Measurements from ENCODE around the gene CELA2A. TPM values are rescaled to one million over a fixed set of nuclear protein-coding genes. Genes with fewer than 3 reads are reported as not detected.

The CELA2A gene
- total and polyA plus RNA-seq, 9 of the 15 experiments (the other 6 are each of a cell fraction or from before 2014, with no cell fraction given) = 0.62 TPM; not detected in 8

DNA sequence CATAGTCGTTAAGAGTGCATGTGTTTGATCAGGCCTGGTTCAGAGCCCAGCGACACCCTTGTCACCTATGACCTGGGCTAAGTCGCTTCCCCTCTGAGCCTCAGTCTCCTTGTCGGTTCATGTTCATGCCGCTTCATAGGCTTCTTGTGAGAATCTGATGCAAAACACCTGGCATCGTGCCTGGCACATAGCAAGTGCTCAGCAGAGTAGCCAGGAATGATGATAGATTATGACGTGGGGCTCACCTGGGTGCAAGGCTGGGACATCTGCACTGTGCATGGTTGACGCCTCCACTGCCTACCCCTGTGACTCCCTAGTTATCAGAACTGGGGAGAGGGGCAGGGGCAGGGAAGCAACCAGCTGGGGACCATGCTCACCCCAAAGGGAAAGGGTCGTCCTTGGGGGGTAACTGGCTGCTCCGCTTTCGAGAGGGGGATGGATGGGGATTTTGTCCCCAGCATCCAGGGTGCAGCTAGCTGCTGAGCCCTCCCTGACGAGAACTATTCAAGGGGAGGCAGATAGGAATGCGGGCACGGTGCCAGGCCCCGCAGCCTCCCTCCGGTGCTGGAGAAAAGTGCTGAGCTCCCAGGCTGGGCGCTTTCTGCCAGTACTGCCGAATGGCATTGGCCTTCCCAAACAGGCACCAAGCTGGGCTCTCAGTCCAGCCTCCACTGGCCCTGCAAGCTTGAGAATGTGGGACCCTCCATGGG is 37.6 kb upstream of the CELA2A start (continued):
- TF ChIP-seq, protein P1, sequence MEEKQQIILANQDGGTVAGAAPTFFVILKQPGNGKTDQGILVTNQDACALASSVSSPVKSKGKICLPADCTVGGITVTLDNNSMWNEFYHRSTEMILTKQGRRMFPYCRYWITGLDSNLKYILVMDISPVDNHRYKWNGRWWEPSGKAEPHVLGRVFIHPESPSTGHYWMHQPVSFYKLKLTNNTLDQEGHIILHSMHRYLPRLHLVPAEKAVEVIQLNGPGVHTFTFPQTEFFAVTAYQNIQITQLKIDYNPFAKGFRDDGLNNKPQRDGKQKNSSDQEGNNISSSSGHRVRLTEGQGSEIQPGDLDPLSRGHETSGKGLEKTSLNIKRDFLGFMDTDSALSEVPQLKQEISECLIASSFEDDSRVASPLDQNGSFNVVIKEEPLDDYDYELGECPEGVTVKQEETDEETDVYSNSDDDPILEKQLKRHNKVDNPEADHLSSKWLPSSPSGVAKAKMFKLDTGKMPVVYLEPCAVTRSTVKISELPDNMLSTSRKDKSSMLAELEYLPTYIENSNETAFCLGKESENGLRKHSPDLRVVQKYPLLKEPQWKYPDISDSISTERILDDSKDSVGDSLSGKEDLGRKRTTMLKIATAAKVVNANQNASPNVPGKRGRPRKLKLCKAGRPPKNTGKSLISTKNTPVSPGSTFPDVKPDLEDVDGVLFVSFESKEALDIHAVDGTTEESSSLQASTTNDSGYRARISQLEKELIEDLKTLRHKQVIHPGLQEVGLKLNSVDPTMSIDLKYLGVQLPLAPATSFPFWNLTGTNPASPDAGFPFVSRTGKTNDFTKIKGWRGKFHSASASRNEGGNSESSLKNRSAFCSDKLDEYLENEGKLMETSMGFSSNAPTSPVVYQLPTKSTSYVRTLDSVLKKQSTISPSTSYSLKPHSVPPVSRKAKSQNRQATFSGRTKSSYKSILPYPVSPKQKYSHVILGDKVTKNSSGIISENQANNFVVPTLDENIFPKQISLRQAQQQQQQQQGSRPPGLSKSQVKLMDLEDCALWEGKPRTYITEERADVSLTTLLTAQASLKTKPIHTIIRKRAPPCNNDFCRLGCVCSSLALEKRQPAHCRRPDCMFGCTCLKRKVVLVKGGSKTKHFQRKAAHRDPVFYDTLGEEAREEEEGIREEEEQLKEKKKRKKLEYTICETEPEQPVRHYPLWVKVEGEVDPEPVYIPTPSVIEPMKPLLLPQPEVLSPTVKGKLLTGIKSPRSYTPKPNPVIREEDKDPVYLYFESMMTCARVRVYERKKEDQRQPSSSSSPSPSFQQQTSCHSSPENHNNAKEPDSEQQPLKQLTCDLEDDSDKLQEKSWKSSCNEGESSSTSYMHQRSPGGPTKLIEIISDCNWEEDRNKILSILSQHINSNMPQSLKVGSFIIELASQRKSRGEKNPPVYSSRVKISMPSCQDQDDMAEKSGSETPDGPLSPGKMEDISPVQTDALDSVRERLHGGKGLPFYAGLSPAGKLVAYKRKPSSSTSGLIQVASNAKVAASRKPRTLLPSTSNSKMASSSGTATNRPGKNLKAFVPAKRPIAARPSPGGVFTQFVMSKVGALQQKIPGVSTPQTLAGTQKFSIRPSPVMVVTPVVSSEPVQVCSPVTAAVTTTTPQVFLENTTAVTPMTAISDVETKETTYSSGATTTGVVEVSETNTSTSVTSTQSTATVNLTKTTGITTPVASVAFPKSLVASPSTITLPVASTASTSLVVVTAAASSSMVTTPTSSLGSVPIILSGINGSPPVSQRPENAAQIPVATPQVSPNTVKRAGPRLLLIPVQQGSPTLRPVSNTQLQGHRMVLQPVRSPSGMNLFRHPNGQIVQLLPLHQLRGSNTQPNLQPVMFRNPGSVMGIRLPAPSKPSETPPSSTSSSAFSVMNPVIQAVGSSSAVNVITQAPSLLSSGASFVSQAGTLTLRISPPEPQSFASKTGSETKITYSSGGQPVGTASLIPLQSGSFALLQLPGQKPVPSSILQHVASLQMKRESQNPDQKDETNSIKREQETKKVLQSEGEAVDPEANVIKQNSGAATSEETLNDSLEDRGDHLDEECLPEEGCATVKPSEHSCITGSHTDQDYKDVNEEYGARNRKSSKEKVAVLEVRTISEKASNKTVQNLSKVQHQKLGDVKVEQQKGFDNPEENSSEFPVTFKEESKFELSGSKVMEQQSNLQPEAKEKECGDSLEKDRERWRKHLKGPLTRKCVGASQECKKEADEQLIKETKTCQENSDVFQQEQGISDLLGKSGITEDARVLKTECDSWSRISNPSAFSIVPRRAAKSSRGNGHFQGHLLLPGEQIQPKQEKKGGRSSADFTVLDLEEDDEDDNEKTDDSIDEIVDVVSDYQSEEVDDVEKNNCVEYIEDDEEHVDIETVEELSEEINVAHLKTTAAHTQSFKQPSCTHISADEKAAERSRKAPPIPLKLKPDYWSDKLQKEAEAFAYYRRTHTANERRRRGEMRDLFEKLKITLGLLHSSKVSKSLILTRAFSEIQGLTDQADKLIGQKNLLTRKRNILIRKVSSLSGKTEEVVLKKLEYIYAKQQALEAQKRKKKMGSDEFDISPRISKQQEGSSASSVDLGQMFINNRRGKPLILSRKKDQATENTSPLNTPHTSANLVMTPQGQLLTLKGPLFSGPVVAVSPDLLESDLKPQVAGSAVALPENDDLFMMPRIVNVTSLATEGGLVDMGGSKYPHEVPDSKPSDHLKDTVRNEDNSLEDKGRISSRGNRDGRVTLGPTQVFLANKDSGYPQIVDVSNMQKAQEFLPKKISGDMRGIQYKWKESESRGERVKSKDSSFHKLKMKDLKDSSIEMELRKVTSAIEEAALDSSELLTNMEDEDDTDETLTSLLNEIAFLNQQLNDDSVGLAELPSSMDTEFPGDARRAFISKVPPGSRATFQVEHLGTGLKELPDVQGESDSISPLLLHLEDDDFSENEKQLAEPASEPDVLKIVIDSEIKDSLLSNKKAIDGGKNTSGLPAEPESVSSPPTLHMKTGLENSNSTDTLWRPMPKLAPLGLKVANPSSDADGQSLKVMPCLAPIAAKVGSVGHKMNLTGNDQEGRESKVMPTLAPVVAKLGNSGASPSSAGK (IDR thresholded peaks at IDR 0.05) = no peak
- TF ChIP-seq ZNF184 (CRISPR knock-in tag; IDR thresholded peaks at IDR 0.05) (no peak), PHF20 (IDR thresholded peaks at IDR 0.05; ENCODE audit: partially characterized antibody) (no peak), ZKSCAN3 (CRISPR knock-in tag; IDR thresholded peaks at IDR 0.05) (no peak), CAMTA2 (CRISPR knock-in tag; conservative IDR thresholded peaks at IDR 0.05) (no peak), SRSF9 (IDR thresholded peaks at IDR 0.05; ENCODE audit: borderline replicate concordance, low read depth, low read length) (no peak), ZNF24 (IDR thresholded peaks at IDR 0.05) (no peak)
- TF ChIP-seq, protein P2, sequence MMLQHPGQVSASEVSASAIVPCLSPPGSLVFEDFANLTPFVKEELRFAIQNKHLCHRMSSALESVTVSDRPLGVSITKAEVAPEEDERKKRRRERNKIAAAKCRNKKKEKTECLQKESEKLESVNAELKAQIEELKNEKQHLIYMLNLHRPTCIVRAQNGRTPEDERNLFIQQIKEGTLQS (IDR thresholded peaks at IDR 0.05) = no peak
- TF ChIP-seq, protein P2 (CRISPR knock-in tag; conservative IDR thresholded peaks at IDR 0.05) = no peak
- TF ChIP-seq, protein P3, sequence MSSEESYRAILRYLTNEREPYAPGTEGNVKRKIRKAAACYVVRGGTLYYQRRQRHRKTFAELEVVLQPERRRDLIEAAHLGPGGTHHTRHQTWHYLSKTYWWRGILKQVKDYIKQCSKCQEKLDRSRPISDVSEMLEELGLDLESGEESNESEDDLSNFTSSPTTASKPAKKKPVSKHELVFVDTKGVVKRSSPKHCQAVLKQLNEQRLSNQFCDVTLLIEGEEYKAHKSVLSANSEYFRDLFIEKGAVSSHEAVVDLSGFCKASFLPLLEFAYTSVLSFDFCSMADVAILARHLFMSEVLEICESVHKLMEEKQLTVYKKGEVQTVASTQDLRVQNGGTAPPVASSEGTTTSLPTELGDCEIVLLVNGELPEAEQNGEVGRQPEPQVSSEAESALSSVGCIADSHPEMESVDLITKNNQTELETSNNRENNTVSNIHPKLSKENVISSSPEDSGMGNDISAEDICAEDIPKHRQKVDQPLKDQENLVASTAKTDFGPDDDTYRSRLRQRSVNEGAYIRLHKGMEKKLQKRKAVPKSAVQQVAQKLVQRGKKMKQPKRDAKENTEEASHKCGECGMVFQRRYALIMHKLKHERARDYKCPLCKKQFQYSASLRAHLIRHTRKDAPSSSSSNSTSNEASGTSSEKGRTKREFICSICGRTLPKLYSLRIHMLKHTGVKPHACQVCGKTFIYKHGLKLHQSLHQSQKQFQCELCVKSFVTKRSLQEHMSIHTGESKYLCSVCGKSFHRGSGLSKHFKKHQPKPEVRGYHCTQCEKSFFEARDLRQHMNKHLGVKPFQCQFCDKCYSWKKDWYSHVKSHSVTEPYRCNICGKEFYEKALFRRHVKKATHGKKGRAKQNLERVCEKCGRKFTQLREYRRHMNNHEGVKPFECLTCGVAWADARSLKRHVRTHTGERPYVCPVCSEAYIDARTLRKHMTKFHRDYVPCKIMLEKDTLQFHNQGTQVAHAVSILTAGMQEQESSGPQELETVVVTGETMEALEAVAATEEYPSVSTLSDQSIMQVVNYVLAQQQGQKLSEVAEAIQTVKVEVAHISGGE (CRISPR knock-in tag; IDR thresholded peaks at IDR 0.05) = no peak
- TF ChIP-seq, protein P4, sequence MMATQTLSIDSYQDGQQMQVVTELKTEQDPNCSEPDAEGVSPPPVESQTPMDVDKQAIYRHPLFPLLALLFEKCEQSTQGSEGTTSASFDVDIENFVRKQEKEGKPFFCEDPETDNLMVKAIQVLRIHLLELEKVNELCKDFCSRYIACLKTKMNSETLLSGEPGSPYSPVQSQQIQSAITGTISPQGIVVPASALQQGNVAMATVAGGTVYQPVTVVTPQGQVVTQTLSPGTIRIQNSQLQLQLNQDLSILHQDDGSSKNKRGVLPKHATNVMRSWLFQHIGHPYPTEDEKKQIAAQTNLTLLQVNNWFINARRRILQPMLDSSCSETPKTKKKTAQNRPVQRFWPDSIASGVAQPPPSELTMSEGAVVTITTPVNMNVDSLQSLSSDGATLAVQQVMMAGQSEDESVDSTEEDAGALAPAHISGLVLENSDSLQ (IDR thresholded peaks at IDR 0.05) = no peak

Data from K562 (cell line).